Stomach (tissue), 9 donors: Measurements from ENCODE around the gene RMC1. TPM values are rescaled to one million over a fixed set of nuclear protein-coding genes. Genes with fewer than 3 reads are reported as not detected.

Experiments
- DNase-seq, 2 donors: peaks; one replicate each; pipeline versions ENCODE4 v3.0.0 to v3.0.0-alpha.2; 2013 to 2019
- H3K27ac ChIP-seq, 5 donors: fragments of 200-600 bp in 4 of 5; sonication (generic) in 4 of 5; one replicate each; pipeline ENCODE4 v1.5.1; 2013 to 2019; ENCODE audit warnings: mild to moderate bottlenecking in 1 of 5, moderate library complexity in 1 of 5
- H3K27me3 ChIP-seq, 3 donors: fragments of 200-600 bp; sonication (generic); one replicate each; pipeline ENCODE4 v1.5.1; 2017 to 2019; ENCODE audit warnings: mixed run types in 1 of 3
- H3K36me3 ChIP-seq, 4 donors: fragments of 200-600 bp; sonication (generic); 1 replicate in 3 of 4; 2 replicates in 1 of 4; pipeline ENCODE4 v1.5.1; 2016 to 2019
- H3K4me1 ChIP-seq, 4 donors: fragments of 200-600 bp; sonication (generic); one replicate each; pipeline ENCODE4 v1.5.1; 2016 to 2019
- H3K4me3 ChIP-seq, 4 donors: fragments of 200-600 bp; sonication (generic) in 3 of 4; one replicate each; pipeline ENCODE4 v1.5.1; 2016 to 2019; ENCODE audit warnings: mild to moderate bottlenecking in 1 of 4
- H3K9me3 ChIP-seq, 4 donors: fragments of 200-600 bp; sonication (generic); one replicate each; pipeline ENCODE4 v1.5.1; 2016 to 2019
- EP300 ChIP-seq: sonication (generic); formaldehyde crosslinking; IDR thresholded peaks from one replicate; pipeline ENCODE4 v1.6.1; 2017; ENCODE audit warnings: antibody characterized with exemption
- POLR2A ChIP-seq, 4 donors: fragments of 450-650 bp; IDR thresholded peaks; one replicate each; pipeline ENCODE4 v1.6.1; 2016; ENCODE audit warnings: antibody characterized with exemption in 4 of 4, control low read depth in 2 of 4, mild to moderate bottlenecking in 1 of 4, moderate library complexity in 1 of 4
- POLR2AphosphoS5 ChIP-seq, 3 donors: sonication (generic); formaldehyde crosslinking; IDR thresholded peaks; one replicate each; pipeline ENCODE4 v1.6.1; 2016; ENCODE audit warnings: antibody characterized with exemption in 3 of 3
- WGBS, 5 donors: extraction: QIAGEN DNeasy Blood & Tissue Kit in 3 of 5; methylation state at CpG; one replicate each; pipeline versions ENCODE4 v1.1.5 to v1.1.7; 2013 to 2018; 5-methylcytosine and 5-hydroxymethylcytosine counted together
- intact Hi-C: fragments of 100-400 bp; cut with DNase I; formaldehyde crosslinking; loops from one replicate; pipeline ENCODE4 v1.15.1; 2023; ENCODE audit warnings: low total_unique reads
- polyA plus RNA-seq, 3 donors: library from polyadenylated mRNA; stranded (reverse); fragments of 200-250 nt; gene quantifications; one replicate each; pipeline ENCODE4 v1.2.3, GENCODE V29; 2013
- total RNA-seq, 5 donors: library from RNA; depleted of rRNA; stranded (reverse); fragments of >200 nt; gene quantifications; one replicate each; pipeline versions ENCODE4 v1.1.0 to v1.2.3, GENCODE V29; 2014 to 2016
- TF ChIP-seq, protein P1 (sequence below), 7 experiments: fragments of 450-650 bp in 4 of 7; fragments of 200-600 bp in 3 of 7; sonication (generic) in 3 of 7; IDR thresholded peaks; one replicate each; pipeline ENCODE4 v1.5.1; 2016 to 2019; ENCODE audit warnings: antibody characterized with exemption in 7 of 7, control low read depth in 2 of 7, mild to moderate bottlenecking in 1 of 7
- donor health status: healthy with polysubstance abuse.
- donor health status: Bipolar disorder and iron deficiency.
- donor health status: healthy.

RMC1 gene
- total and polyA plus RNA-seq, 8 donors: 0.87 to 41.2 (median 31.6) TPM

DNA sequence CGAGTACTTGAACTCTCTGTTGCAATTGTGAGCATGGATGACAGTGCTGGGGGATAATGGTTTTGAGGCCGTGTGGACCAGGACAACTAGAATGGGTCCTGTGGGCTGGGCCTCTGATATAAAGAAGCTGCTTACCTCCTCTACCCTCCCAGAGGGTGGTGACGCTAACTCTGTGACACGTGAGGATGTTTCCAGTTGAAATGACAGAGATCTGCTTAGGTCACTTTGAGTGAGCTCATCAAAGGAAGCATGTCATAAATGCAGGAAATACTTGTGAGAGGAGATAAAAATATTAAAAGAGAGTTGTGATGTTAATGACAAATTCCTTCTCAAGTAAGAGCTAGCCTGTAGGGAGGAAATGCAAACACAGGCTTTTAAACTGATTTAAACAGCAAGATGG, 16.4 kb downstream of the RMC1 start:
- TF ChIP-seq POLR2A (IDR thresholded peaks at IDR 0.05) (no peak), EP300 (no peak), POLR2AphosphoS5 (IDR thresholded peaks at IDR 0.05) (no peak)
- TF ChIP-seq, protein P1, sequence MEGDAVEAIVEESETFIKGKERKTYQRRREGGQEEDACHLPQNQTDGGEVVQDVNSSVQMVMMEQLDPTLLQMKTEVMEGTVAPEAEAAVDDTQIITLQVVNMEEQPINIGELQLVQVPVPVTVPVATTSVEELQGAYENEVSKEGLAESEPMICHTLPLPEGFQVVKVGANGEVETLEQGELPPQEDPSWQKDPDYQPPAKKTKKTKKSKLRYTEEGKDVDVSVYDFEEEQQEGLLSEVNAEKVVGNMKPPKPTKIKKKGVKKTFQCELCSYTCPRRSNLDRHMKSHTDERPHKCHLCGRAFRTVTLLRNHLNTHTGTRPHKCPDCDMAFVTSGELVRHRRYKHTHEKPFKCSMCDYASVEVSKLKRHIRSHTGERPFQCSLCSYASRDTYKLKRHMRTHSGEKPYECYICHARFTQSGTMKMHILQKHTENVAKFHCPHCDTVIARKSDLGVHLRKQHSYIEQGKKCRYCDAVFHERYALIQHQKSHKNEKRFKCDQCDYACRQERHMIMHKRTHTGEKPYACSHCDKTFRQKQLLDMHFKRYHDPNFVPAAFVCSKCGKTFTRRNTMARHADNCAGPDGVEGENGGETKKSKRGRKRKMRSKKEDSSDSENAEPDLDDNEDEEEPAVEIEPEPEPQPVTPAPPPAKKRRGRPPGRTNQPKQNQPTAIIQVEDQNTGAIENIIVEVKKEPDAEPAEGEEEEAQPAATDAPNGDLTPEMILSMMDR (IDR thresholded peaks at IDR 0.05): no peak
- Histone ChIP-seq H3K4me3 (no peak overlapping the region), H3K27me3 (no peaks in the 10 kb centered on the region), H3K27ac (no peak overlapping the region), H3K36me3 (peaks cover 65 to 100% (median 99%) of the 10 kb centered on the region in 4 donors), H3K9me3 (no peaks in the 10 kb centered on the region), H3K4me1 (peaks cover 0 to 13% (median 8%) of the 10 kb centered on the region in 4 donors)
- DNase-seq: no peak
- intact Hi-C loops: no loop called here
- WGBS, 5 donors: 76 to 87% (median 82%) methylated on average over 4 of the region's 4 CpGs

DNA sequence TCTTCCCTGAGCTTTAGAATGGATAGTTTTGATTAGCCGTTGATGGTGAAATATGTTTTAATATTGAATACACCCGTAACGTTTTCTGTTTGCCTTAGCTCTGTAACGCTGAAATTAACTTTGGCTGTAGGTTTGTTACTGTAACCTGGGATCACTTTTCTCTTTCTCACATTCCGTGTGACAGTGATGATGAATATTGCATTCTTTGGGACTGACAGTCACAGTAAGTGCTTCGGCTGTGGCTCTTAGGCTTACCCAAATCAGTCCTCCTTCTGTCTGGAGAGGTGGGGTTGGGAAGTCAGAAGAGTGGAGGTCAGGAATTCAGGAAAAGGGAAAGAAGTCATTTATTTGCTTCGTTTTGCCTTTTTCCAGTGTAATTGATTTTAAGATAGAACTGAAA, 18.0 kb downstream of the RMC1 start:
- H3K4me3 ChIP-seq: no peak overlapping the region
- H3K36me3 ChIP-seq: peaks cover 79 to 100% (median 100%) of the 10 kb centered on the region in 4 donors
- no peaks in the 10 kb centered on the region for H3K9me3 ChIP-seq
- intact Hi-C loops: no loop called here
- TF ChIP-seq POLR2AphosphoS5 (IDR thresholded peaks at IDR 0.05) (no peak), POLR2A (IDR thresholded peaks at IDR 0.05) (no peak), EP300 (no peak)
- TF ChIP-seq, protein P1 (IDR thresholded peaks at IDR 0.05): no peak
- WGBS, 5 donors: 81 to 88% (median 82%) methylated on average over 7 of the region's 7 CpGs
- H3K4me1 ChIP-seq: peaks cover 0 to 8% (median under 1%) of the 10 kb centered on the region in 4 donors
- DNase-seq: no peak
- no peaks in the 10 kb centered on the region for H3K27me3 ChIP-seq
- peak overlapping the region in 1 of 5 donors; percentile 6 for H3K27ac ChIP-seq

DNA sequence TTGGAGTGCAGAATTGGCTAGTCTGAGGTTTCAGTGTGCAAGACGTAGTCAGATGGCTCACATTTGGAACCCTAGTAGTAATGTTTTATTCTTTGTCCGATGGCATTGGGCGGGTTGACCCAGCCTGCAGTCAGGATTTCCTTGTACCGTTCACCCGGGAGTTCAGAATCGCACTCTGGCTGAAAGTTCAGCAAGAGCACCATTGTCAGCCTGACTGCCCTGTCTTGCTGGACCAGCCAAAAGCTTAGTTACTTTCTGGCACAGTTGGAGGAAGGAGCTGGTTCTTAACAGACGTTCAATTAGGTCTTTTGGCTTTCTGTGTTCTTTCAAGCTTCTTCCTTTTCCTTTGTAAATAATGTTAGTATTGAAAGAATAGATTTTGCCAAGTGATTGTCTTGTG, 18.6 kb downstream of the RMC1 start:
- Histone ChIP-seq H3K27me3 (no peaks in the 10 kb centered on the region), H3K4me1 (peaks cover 0 to 6% (median 0%) of the 10 kb centered on the region in 4 donors), H3K36me3 (peaks cover 83 to 100% (median 100%) of the 10 kb centered on the region in 4 donors), H3K9me3 (no peaks in the 10 kb centered on the region), H3K27ac (peak overlapping the region in 1 of 5 donors; percentile 6), H3K4me3 (no peak overlapping the region)
- DNase-seq: no peak
- intact Hi-C loops: no loop called here
- TF ChIP-seq POLR2AphosphoS5 (IDR thresholded peaks at IDR 0.05): no peak
- TF ChIP-seq, protein P1 (IDR thresholded peaks at IDR 0.05): no peak
- 72 to 87% (median 78%) methylated on average over 7 of the region's 7 CpGs for WGBS, 5 donors

DNA sequence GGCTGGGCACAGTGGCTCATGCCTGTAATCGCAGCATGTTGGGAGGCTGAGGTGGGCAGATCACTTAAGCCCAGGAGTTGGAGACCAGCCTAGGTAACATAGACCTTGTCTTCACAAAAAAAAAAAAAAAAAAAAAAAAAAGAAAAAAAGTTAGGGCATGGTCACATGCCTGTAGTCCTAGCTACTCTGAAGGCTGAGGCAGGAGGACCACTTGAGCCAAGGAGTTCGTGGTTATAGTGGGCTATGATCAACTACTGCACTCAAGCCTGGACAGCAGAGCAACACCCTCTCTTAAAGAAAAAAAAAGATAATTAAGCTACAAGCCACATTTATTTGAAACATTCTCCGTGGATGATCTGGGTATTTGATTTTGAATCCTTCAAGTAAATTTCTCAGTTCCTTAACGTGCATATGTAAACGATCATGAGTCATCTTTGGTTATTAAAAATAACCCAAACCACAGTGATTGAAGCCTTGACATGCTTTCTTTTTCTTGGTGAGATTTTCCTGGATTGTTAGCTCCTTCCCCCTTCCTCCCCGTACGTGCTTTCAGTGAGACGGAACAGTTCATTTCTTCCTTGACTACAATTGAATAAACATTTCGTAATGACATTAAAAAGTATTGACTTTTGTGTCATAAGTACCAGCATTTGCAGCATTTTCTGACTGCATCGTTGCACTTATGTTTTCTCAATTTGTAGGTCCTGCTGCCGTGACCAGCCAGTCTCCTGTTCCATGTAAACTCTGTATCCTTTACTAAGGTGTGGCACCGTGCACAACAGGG, 20.3 kb downstream of the RMC1 start:
- Histone ChIP-seq H3K27me3 (no peaks in the 10 kb centered on the region), H3K27ac (no peak overlapping the region), H3K4me3 (no peak overlapping the region), H3K9me3 (no peaks in the 10 kb centered on the region), H3K36me3 (peaks cover 90 to 100% (median 100%) of the 10 kb centered on the region in 4 donors), H3K4me1 (peaks cover 0 to 6% (median 0%) of the 10 kb centered on the region in 4 donors)
- intact Hi-C loops: no loop called here
- DNase-seq: no peak
- WGBS, 5 donors: 72 to 76% (median 73%) methylated on average over 12 of the region's 12 CpGs
- no peak for TF ChIP-seq POLR2A (IDR thresholded peaks at IDR 0.05)
- TF ChIP-seq POLR2AphosphoS5 (IDR thresholded peaks at IDR 0.05): no peak
- no peak for TF ChIP-seq EP300
- TF ChIP-seq, protein P1 (IDR thresholded peaks at IDR 0.05): no peak
